Panc1 (cell line): ENCODE measurements around the gene GAP43. TPM values are rescaled to one million over a fixed set of nuclear protein-coding genes. Genes with fewer than 3 reads are reported as not detected.

Experiments used
- ATAC-seq: fragments of 200-7000 bp; cut with Tn5 transposase; 2 replicates; pipeline ENCODE4 v1.9.1; 2020; ENCODE audit warnings: mild to moderate bottlenecking, moderate library complexity
- BruUV-seq: library from RNA; stranded (reverse); fragments of 400-500 nt; replicated peaks from 2 replicates; lab custom pipeline; 2021; lab: Mats Ljungman, UMichigan
- CTCF ChIA-PET: fragments of 300-600 bp; sonication (Branson Sonifier 250); formaldehyde crosslinking; loops from one replicate; lab custom pipeline; 2022; ENCODE audit warnings: antibody characterized with exemption; lab: Charles Lee
- POLR2A ChIA-PET: fragments of 300-600 bp; sonication (Branson Sonifier 250); formaldehyde crosslinking; loops from one replicate; lab custom pipeline; 2022; ENCODE audit warnings: antibody characterized with exemption; lab: Charles Lee
- DNase-seq: peaks from one replicate; pipeline ENCODE4 v3.0.0-alpha.2; 2010; ENCODE audit warnings: low read depth, low spot score
- H3K27ac ChIP-seq: 2 replicates; pipeline ENCODE4 v1.5.1; 2011; ENCODE audit warnings: mild to moderate bottlenecking, low read length, inconsistent platforms
- H3K27me3 ChIP-seq: fragments of 200-500 bp; sonication (Bioruptor generic); 2 replicates; pipeline ENCODE4 v1.6.0; 2014; ENCODE audit warnings: low read length, inconsistent platforms; ENCODE audit not compliant: control insufficient read depth, insufficient read depth
- H3K36me3 ChIP-seq: fragments of 200-500 bp; sonication (Bioruptor generic); 2 replicates; pipeline ENCODE4 v1.5.1; 2014; ENCODE audit warnings: inconsistent platforms, mild to moderate bottlenecking, low read length, moderate library complexity; ENCODE audit not compliant: control insufficient read depth, insufficient read depth
- H3K4me1 ChIP-seq: 2 replicates; pipeline ENCODE4 v1.5.1; 2011; ENCODE audit warnings: inconsistent platforms, mild to moderate bottlenecking, low read length, moderate library complexity; ENCODE audit not compliant: control insufficient read depth, insufficient read depth
- H3K4me3 ChIP-seq, 2 experiments: 2 replicates each; pipeline ENCODE4 v1.5.1; 2011 to 2012; ENCODE audit warnings: low read depth in 2 of 2, low read length in 2 of 2, mild to moderate bottlenecking in 2 of 2, inconsistent platforms in 1 of 2, moderate library complexity in 1 of 2
- H3K9me3 ChIP-seq: fragments of 200-500 bp; sonication (Bioruptor generic); 2 replicates; pipeline ENCODE4 v1.5.1; 2014; ENCODE audit warnings: low read depth, mild to moderate bottlenecking, inconsistent platforms, low read length, moderate library complexity; ENCODE audit not compliant: control insufficient read depth, insufficient read depth
- POLR2AphosphoS5 ChIP-seq: IDR thresholded peaks from 2 replicates; pipeline ENCODE4 v1.6.1; 2012; ENCODE audit warnings: mild to moderate bottlenecking, low read depth, low read length, moderate library complexity
- SIN3A ChIP-seq: IDR thresholded peaks from 2 replicates; pipeline ENCODE4 v1.6.1; 2012; ENCODE audit warnings: low read depth, mild to moderate bottlenecking, low read length, moderate library complexity, borderline replicate concordance; ENCODE audit not compliant: insufficient read depth
- TCF7L2 ChIP-seq: IDR thresholded peaks from 2 replicates; pipeline ENCODE4 v1.6.1; 2011; ENCODE audit warnings: mild to moderate bottlenecking, low read depth, low read length, inconsistent platforms
- in situ Hi-C: cut with HindIII; loops from 2 replicates; pipeline ENCODE4 v1.10.0; 2016; ENCODE audit warnings: low sequenced_read_pairs, low pct_unique_long_range_greater_than_20kb
- intact Hi-C: fragments of 100-400 bp; cut with micrococcal nuclease; formaldehyde crosslinking; loops from one replicate; pipeline ENCODE4 v1.10.0; 2022; ENCODE audit not compliant: unreplicated experiment
- total RNA-seq: library from RNA; stranded (reverse); gene quantifications from one replicate; pipeline ENCODE4 v1.2.1, GENCODE V29; 2021; ENCODE audit not compliant: unreplicated experiment
- TF ChIP-seq, protein P1 (sequence below): fragments of 450-650 bp; IDR thresholded peaks from 2 replicates; pipeline ENCODE4 v1.5.1; 2017; ENCODE audit warnings: mild to moderate bottlenecking
- TF ChIP-seq, protein P2 (sequence below), 2 experiments: IDR thresholded peaks; 2 replicates each; pipeline ENCODE4 v1.6.1; 2011 to 2012; ENCODE audit warnings: low read depth in 2 of 2, control low read depth in 1 of 2, low read length in 1 of 2, mild to moderate bottlenecking in 1 of 2, moderate library complexity in 1 of 2; ENCODE audit not compliant: insufficient read depth in 1 of 2

The GAP43 gene
- total RNA-seq, 1 experiment from 2014 or later = not detected

- no TSS peak for BruUV-seq
- TF ChIP-seq, protein P1, sequence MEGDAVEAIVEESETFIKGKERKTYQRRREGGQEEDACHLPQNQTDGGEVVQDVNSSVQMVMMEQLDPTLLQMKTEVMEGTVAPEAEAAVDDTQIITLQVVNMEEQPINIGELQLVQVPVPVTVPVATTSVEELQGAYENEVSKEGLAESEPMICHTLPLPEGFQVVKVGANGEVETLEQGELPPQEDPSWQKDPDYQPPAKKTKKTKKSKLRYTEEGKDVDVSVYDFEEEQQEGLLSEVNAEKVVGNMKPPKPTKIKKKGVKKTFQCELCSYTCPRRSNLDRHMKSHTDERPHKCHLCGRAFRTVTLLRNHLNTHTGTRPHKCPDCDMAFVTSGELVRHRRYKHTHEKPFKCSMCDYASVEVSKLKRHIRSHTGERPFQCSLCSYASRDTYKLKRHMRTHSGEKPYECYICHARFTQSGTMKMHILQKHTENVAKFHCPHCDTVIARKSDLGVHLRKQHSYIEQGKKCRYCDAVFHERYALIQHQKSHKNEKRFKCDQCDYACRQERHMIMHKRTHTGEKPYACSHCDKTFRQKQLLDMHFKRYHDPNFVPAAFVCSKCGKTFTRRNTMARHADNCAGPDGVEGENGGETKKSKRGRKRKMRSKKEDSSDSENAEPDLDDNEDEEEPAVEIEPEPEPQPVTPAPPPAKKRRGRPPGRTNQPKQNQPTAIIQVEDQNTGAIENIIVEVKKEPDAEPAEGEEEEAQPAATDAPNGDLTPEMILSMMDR = peak; percentile 14; the same call in 1 of the 2 replicates
- TF ChIP-seq TCF7L2 = no peak
- in situ Hi-C loops = no loop called here
- no peaks in the 10 kb centered on the region for H3K36me3 ChIP-seq
- H3K4me3 ChIP-seq = no peak overlapping the region
- CTCF ChIA-PET = no interaction called here
- H3K4me1 ChIP-seq = peaks cover 4% of the 10 kb centered on the region; the same call in 1 of the 2 replicates
- POLR2A ChIA-PET = no interaction called here
- peaks cover 4% of the 10 kb centered on the region for H3K27me3 ChIP-seq
- no peaks in the 10 kb centered on the region for H3K9me3 ChIP-seq
- ATAC-seq = no peak
- no peak for DNase-seq
- intact Hi-C loops = no loop called here
- no peak overlapping the region for H3K27ac ChIP-seq
Observed at GRCh38 chr3:115657168-115657567, 33.9 kb downstream of the GAP43 start.

DNA sequence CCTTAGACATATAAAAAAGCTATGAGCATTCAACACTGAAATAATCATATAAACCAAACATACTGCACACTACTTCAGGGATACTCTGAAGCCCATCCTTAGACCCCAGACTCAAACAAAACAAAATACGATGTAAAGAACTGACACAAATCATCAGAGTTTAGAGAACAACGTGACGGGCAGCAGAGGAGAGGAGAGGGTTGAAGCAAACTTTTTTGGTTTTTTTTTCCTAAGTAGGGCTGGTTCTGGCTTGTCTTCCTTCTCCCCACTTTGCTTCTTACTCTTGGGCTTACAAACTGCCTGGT is 34.7 kb downstream of the GAP43 start:
- no peak for ATAC-seq
- Histone ChIP-seq H3K36me3 (no peaks in the 10 kb centered on the region), H3K4me1 (peaks cover 4% of the 10 kb centered on the region; the same call in 1 of the 2 replicates), H3K27ac (peak overlapping the region; percentile 66), H3K27me3 (peaks cover 6% of the 10 kb centered on the region), H3K4me3 (peak overlapping the region; percentile 68 to 77), H3K9me3 (no peaks in the 10 kb centered on the region)
- no TSS peak for BruUV-seq
- intact Hi-C loops (no loop called here), in situ Hi-C loops (no loop called here)
- ChIA-PET POLR2A (no interaction called here), CTCF (no interaction called here)
- TF ChIP-seq TCF7L2 = no peak
- TF ChIP-seq, protein P2, sequence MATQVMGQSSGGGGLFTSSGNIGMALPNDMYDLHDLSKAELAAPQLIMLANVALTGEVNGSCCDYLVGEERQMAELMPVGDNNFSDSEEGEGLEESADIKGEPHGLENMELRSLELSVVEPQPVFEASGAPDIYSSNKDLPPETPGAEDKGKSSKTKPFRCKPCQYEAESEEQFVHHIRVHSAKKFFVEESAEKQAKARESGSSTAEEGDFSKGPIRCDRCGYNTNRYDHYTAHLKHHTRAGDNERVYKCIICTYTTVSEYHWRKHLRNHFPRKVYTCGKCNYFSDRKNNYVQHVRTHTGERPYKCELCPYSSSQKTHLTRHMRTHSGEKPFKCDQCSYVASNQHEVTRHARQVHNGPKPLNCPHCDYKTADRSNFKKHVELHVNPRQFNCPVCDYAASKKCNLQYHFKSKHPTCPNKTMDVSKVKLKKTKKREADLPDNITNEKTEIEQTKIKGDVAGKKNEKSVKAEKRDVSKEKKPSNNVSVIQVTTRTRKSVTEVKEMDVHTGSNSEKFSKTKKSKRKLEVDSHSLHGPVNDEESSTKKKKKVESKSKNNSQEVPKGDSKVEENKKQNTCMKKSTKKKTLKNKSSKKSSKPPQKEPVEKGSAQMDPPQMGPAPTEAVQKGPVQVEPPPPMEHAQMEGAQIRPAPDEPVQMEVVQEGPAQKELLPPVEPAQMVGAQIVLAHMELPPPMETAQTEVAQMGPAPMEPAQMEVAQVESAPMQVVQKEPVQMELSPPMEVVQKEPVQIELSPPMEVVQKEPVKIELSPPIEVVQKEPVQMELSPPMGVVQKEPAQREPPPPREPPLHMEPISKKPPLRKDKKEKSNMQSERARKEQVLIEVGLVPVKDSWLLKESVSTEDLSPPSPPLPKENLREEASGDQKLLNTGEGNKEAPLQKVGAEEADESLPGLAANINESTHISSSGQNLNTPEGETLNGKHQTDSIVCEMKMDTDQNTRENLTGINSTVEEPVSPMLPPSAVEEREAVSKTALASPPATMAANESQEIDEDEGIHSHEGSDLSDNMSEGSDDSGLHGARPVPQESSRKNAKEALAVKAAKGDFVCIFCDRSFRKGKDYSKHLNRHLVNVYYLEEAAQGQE (IDR thresholded peaks at IDR 0.05; ENCODE audit: insufficient read depth in 1 of 2, low read depth in 2 of 2, low read length in 1 of 2) = no peak
- no peak for TF ChIP-seq POLR2AphosphoS5
- no peak for TF ChIP-seq SIN3A
- TF ChIP-seq, protein P1 = no peak
- no peak for DNase-seq
